ENCODE results near the gene NIPAL4. TPM values are rescaled to one million over a fixed set of nuclear protein-coding genes. Genes with fewer than 3 reads are reported as not detected.
"Not testable (repeated sequence)": the region's sequence is repeated elsewhere in the genome, so short reads cannot be mapped to it uniquely, and the experiment has no call there.

The NIPAL4 gene
- under 1 TPM in 1 of 2 donors, not detected in 1; 0.84 TPM for total RNA-seq
- long read RNA-seq, result 0 reads

DNA sequence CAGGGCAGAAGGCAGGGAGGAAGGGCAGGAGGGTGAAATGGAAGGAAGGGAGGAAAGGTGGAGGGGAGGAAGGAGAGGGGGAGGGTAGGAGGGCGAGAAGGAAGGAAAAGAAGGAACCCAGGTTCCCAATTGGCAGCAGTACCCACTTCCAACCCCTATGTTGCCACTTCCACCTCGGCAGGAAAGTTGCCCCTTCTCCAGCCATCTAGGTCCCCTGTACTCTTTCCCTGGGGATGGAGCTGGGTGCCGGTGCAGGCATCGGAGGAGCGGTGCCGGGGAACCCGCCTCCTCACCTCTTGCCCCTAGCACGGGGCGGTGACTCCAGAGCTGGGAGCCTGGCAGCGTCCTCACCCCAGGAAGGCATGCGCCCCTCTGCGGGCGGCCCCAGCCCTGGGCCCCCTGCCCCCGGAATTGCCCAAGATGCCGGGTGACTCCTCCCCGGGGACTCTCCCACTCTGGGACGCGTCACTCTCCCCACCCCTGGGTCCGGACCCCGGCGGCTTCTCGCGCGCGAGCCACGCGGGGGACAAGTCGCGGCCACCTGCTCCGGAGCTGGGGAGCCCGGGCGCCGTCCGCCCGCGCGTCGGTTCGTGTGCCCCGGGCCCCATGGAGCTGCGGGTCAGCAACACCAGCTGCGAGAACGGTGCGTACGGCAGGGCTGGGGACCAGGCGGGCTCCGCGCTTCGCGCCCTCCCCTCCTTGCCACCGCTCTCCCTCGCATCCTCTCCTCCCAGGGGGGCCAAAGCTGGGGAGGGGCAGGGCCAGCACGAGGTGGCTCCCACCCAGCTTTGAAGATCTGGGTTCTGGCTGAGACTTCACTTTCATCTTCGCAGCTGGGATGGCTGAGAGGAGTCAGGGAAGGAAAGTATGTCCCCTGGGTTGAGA is at the start of gene NIPAL4:
Gene NIPAL4, plus strand, starts transcription at position 499 of the 885 bp plus-strand sequence. Its CDS starts 108 bp downstream, at position 607.
- intact Hi-C loops (cut with DNase I, micrococcal nuclease), result no loop called here
- peak in 1 of 2 donors; percentile 20 for DNase-seq

DNA sequence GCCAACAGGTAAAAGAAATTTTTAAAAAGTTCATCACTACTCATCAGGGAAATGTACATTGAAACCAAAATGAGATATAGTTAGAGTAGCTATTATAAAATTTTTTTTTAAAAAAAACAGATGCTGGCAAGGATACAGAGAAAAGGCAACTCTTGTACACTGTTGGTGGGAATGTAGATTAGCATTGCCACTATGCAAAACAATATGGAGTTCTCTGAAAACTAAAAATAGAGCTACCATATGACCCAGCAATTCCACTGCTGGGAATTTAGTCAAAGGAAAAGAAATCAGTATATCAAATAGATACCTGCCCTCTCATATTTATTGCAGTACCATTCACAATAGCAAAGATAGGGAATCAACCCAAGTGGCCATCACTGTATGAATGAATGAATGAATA is 44.2 kb upstream of the NIPAL4 start:
- ATAC-seq (no peak), DNase-seq (no peak)
- intact Hi-C loops (cut with DNase I, micrococcal nuclease), result no loop called here

More for the DNA sequence above, at the start of gene NIPAL4:
- peak; percentile 46 for ATAC-seq

DNA sequence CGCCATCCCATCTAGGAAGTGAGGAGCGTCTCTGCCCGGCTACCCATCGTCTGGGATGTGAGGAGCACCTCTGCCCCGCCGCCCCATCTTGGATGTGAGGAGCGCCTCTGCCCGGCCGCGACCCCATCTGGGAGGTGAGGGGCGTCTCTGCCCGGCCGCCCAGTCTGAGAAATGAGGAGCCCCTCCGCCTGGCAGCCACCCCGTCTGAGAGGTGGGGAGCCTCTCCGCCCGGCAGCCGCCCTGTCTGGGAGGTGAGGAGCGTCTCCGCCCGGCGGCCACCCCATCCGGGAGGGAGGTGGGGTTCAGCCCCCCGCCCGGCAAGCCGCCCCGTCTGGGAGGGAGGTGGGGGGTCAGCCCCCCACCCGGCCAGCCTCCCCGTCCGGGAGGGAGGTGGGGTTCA is 40.5 kb upstream of the NIPAL4 start:
- ATAC-seq; intact Hi-C loops (cut with DNase I, micrococcal nuclease); DNase-seq: not testable (repeated sequence)

- DNase-seq, ATAC-seq: not testable (repeated sequence)
- intact Hi-C loops (cut with DNase I, micrococcal nuclease), result loop anchor here in 1 of 2 donors (5.0 kb wide), 1 partner anchor 42 kb away; no protein-coding TSS in a partner anchor
Measured at GRCh38 chr5:157429920-157430319, 30.1 kb upstream of the NIPAL4 start.

DNA sequence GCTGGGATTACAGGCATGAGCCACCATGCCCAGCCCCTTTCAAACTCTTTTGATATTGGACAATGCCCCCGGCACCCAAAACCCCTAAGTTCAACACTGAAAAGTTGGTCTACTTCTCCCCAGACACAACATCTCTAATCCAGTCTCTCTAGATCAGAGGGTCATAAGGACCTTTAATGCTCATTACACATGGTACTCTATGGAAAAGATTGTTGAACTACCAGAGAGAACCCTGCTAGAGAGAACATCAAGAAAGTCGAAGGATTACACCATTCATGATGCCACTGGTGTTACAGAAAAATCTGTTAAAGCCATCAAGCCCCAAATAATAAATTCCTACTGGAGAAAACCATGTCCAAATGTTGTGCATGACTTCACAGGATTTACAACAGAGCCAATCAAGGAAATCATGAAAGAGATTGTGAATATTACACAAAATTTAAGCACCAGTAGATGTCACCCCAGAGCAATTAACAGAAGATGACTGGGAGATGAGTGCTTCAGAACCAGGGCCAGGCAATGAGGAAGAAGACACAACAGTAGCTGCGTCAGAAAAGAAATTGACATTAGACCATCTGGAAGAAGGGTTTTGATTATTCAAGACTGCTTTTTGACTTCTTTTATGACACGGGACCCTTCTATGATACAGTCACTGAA is 28.3 kb upstream of the NIPAL4 start:
- DNase-seq (no peak), ATAC-seq (peak; percentile 93)
- intact Hi-C loops (cut with DNase I, micrococcal nuclease), result loop anchor here in 1 of 2 donors (5.0 kb wide), 1 partner anchor 41 kb away; no protein-coding TSS in a partner anchor

GRCh38 chr5:157434096-157434495 is 25.9 kb upstream of the NIPAL4 start:
- intact Hi-C loops (cut with DNase I, micrococcal nuclease), result loop anchor here in 1 of 2 donors (5.0 kb wide), 1 partner anchor 38 kb away; no protein-coding TSS in a partner anchor

GRCh38 chr5:157443041-157443549 is 16.9 kb upstream of the NIPAL4 start:
- DNase-seq (no peak), ATAC-seq (no peak)
- intact Hi-C loops (cut with DNase I, micrococcal nuclease), result no loop called here

More at GRCh38 chr5:157434096-157434495, 25.9 kb upstream of the NIPAL4 start:
- no peak for ATAC-seq
- DNase-seq, result no peak

DNA sequence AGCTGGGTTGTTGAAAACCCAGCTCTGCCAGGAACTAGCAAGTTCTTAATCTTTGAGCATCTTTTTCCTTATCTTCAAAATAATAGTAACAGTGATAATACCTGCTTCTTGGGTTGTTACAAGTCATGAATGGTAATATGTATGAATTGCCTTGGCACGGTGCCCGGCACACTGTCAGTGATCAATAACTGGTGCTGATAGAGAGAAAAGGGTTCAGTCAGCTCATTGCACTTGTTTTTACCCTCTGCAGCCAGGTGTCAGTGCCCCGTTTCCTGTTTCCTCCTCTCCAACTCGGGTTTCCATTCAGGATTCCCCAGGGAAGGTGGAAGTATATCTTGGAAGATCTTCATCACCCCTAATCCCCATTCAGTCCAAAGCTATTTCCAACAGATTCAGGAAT is 15.8 kb upstream of the NIPAL4 start:
- ATAC-seq (no peak), DNase-seq (no peak)
- intact Hi-C loops (cut with DNase I, micrococcal nuclease), result no loop called here

DNA sequence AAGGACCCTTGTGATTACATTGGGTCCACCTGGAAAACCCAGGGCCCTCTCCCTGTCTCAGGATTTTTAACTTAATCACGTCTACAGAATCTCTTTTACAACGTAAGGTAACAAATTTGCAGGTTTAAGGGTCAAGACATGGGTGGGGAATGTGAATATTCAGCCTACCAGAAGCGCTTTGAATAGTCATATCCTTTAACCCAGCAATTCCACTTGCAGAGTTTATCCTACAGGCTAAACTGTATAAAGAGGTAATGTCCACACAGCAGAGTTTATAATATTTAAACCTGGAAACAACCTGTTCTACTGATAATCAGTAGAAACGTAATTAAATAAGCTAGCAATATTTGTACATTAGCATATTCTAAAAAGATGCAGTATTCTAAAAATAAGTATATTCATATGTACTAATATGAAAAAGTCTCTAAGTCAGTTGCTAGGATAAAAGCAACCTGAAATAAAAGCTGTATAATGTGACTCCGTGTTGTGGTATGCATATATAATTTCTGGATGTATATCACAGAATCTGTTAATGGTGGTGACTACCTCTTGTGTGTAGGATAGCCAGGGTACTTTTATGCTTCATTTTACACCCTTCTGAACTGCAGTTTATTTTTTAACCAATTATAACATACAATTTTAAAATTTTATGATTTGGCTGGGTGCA is 14.1 kb upstream of the NIPAL4 start:
- no peak for ATAC-seq
- intact Hi-C loops (cut with DNase I, micrococcal nuclease), result no loop called here

DNA sequence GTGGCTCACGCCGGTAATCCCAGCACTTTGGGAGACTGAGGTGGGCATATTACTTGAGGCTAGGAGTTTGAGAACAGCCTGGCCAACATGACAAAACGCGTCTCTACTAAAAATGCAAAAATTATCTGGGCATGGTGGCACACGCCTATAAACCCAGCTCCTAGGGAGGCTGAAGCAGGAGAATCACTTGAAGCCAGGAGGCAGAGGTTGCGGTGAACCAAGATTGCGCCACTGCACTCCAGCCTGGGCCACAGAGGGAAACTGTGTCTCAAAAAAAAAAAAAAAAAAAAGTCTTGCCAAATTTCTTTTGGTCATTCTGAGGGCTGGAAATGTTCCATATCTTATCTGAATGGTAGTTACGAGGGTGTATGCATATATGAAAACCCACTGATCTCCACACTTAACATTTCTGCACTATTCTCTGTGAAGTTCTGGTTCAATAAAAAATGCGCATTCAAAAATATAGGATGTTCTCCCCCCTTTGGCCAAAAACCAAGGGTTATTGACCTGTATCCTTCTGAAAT is 13.5 kb upstream of the NIPAL4 start:
- DNase-seq (no peak), ATAC-seq (no peak)
- intact Hi-C loops (cut with DNase I, micrococcal nuclease), result no loop called here

More for the DNA sequence above, 14.1 kb upstream of the NIPAL4 start:
- no peak for DNase-seq

- intact Hi-C loops (cut with DNase I, micrococcal nuclease), result no loop called here
- DNase-seq, result peak; percentile 74 to 78
- ATAC-seq, result peak; percentile 98
Measured at GRCh38 chr5:157447201-157447637, 12.8 kb upstream of the NIPAL4 start.

GRCh38 chr5:157449011-157449723 is 10.8 kb upstream of the NIPAL4 start:
- DNase-seq, result peak; percentile 51 to 68
- intact Hi-C loops (cut with DNase I, micrococcal nuclease), result no loop called here
- ATAC-seq, result peak; percentile 35

- intact Hi-C loops (cut with DNase I, micrococcal nuclease), result no loop called here
- ATAC-seq (no peak), DNase-seq (no peak)
Measured at GRCh38 chr5:157450024-157450423, 10.0 kb upstream of the NIPAL4 start.

DNA sequence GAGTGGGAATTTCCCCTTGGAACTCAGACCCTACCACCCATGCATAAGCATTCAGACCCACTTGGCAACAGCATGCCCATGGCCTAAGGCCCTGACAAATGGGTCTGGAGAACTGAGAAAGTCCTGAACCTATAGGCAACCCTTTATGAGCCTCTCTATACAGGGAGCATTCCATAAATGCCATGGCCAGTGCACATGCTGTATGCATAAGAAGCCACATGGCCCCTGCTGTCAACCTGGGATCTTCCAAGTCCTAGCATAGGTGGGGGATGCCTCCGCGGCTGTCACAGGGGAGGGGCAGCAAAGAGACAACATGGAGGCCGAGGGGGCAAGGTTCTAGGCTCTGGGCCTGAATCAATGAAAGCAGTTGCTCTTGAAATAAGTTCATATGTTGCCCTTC is 8.2 kb upstream of the NIPAL4 start:
- intact Hi-C loops (cut with DNase I, micrococcal nuclease), result no loop called here
- no peak for ATAC-seq
- no peak for DNase-seq

GRCh38 chr5:157454273-157454672 is 5.7 kb upstream of the NIPAL4 start:
- ATAC-seq (no peak), DNase-seq (no peak)
- intact Hi-C loops (cut with DNase I, micrococcal nuclease), result no loop called here

GRCh38 chr5:157455057-157455456 is 5.0 kb upstream of the NIPAL4 start:
- intact Hi-C loops (cut with DNase I, micrococcal nuclease), result no loop called here
- no peak for DNase-seq
- no peak for ATAC-seq

GRCh38 chr5:157456301-157456700 is 3.7 kb upstream of the NIPAL4 start:
- no peak for ATAC-seq
- intact Hi-C loops (cut with DNase I, micrococcal nuclease), result no loop called here
- no peak for DNase-seq

DNA sequence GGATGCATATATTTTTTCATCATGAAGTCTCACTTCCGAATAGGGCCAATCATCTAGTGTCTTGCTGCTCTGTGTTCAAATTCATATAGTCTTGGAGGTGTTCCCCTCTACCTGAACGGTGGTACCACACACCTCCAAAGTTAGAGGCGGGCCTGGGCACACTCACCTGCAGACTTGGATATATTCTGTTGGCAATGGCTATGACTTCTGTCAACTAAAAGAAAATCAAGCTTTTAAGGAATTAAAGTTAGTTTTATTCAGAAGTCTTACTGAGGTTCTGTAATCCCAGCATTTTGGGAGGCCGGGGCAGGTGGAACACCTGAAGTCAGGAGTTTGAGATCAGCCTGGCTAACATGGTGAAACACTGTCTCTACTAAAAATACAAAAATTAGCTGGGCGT is 2.6 kb upstream of the NIPAL4 start:
- intact Hi-C loops (cut with DNase I, micrococcal nuclease), result no loop called here
- no peak for DNase-seq
- ATAC-seq, result no peak

All from left colon (tissue), 2 donors.